HL-60 (cell line): ENCODE results near the gene ABHD3.
"Not testable (repeated sequence)": the region's sequence is repeated elsewhere in the genome, so short reads cannot be mapped to it uniquely, and the experiment has no call there.

Experiments
- DNase-seq, 2 experiments: peaks; one replicate each; pipeline ENCODE4 v3.0.0-alpha.2; 2010 to 2020; ENCODE audit warnings: low read depth in 1 of 2, low spot score in 1 of 2
- H3K27ac ChIP-seq: fragments of 250-450 bp; sonication (Bioruptor Pico); replicated peaks from 2 replicates; pipeline ENCODE4 v1.5.1; 2020; ENCODE audit warnings: mild to moderate bottlenecking, moderate library complexity
- H3K27me3 ChIP-seq: fragments of 250-450 bp; sonication (Bioruptor Pico); 2 replicates; pipeline ENCODE4 v1.5.1; 2021; ENCODE audit warnings: mild to moderate bottlenecking, moderate library complexity; ENCODE audit not compliant: insufficient read depth, poor library complexity, severe bottlenecking
- H3K4me3 ChIP-seq: replicated peaks from 2 replicates; pipeline ENCODE4 v1.5.1; 2011; ENCODE audit warnings: mild to moderate bottlenecking, control low read depth, low read length; ENCODE audit not compliant: insufficient read depth
- GABPA ChIP-seq: IDR thresholded peaks from 2 replicates; pipeline ENCODE4 v1.6.1; 2012; ENCODE audit warnings: low read depth
- POLR2AphosphoS5 ChIP-seq: IDR thresholded peaks from 2 replicates; pipeline ENCODE4 v1.6.1; 2012; ENCODE audit warnings: low read depth
- SPI1 ChIP-seq: IDR thresholded peaks from 2 replicates; pipeline ENCODE4 v1.6.1; 2012; ENCODE audit warnings: low read depth, mild to moderate bottlenecking, borderline replicate concordance
- TF ChIP-seq, protein P1 (sequence below): IDR thresholded peaks from one replicate; pipeline ENCODE4 v1.5.1; 2011; ENCODE audit warnings: low read length, control low read depth, inconsistent platforms; ENCODE audit not compliant: insufficient read depth
- TF ChIP-seq, protein P2 (sequence below): IDR thresholded peaks from 2 replicates; pipeline ENCODE4 v1.6.1; 2012; ENCODE audit warnings: low read depth; ENCODE audit not compliant: insufficient replicate concordance

The ABHD3 gene

DNA sequence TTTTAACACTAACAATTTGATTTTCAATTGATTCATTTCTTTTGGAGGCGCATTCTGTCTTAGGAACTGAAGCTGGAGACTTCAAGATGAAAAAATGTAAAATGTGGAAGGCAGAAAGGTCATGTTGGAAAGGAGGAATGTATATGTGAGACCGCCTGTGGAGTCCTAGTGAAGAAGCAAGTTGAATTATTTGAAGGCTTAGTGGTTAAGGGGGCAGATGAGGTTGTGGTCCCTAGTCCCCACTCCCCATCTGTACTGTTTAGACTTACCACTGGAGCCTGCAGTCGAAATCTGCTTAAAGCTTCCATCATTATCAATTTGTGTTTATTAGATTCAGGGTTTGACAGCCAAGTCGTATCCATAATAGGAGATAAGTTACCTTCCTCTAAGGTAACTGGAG is 20.6 kb upstream of the ABHD3 start:
- no peak for TF ChIP-seq GABPA
- TF ChIP-seq SPI1, result no peak
- TF ChIP-seq, protein P1, sequence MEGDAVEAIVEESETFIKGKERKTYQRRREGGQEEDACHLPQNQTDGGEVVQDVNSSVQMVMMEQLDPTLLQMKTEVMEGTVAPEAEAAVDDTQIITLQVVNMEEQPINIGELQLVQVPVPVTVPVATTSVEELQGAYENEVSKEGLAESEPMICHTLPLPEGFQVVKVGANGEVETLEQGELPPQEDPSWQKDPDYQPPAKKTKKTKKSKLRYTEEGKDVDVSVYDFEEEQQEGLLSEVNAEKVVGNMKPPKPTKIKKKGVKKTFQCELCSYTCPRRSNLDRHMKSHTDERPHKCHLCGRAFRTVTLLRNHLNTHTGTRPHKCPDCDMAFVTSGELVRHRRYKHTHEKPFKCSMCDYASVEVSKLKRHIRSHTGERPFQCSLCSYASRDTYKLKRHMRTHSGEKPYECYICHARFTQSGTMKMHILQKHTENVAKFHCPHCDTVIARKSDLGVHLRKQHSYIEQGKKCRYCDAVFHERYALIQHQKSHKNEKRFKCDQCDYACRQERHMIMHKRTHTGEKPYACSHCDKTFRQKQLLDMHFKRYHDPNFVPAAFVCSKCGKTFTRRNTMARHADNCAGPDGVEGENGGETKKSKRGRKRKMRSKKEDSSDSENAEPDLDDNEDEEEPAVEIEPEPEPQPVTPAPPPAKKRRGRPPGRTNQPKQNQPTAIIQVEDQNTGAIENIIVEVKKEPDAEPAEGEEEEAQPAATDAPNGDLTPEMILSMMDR, result no peak
- no peak for TF ChIP-seq POLR2AphosphoS5
- TF ChIP-seq, protein P2, sequence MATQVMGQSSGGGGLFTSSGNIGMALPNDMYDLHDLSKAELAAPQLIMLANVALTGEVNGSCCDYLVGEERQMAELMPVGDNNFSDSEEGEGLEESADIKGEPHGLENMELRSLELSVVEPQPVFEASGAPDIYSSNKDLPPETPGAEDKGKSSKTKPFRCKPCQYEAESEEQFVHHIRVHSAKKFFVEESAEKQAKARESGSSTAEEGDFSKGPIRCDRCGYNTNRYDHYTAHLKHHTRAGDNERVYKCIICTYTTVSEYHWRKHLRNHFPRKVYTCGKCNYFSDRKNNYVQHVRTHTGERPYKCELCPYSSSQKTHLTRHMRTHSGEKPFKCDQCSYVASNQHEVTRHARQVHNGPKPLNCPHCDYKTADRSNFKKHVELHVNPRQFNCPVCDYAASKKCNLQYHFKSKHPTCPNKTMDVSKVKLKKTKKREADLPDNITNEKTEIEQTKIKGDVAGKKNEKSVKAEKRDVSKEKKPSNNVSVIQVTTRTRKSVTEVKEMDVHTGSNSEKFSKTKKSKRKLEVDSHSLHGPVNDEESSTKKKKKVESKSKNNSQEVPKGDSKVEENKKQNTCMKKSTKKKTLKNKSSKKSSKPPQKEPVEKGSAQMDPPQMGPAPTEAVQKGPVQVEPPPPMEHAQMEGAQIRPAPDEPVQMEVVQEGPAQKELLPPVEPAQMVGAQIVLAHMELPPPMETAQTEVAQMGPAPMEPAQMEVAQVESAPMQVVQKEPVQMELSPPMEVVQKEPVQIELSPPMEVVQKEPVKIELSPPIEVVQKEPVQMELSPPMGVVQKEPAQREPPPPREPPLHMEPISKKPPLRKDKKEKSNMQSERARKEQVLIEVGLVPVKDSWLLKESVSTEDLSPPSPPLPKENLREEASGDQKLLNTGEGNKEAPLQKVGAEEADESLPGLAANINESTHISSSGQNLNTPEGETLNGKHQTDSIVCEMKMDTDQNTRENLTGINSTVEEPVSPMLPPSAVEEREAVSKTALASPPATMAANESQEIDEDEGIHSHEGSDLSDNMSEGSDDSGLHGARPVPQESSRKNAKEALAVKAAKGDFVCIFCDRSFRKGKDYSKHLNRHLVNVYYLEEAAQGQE, result no peak
- no peak for DNase-seq
- H3K27me3 ChIP-seq, result no peaks in the 10 kb centered on the region

DNA sequence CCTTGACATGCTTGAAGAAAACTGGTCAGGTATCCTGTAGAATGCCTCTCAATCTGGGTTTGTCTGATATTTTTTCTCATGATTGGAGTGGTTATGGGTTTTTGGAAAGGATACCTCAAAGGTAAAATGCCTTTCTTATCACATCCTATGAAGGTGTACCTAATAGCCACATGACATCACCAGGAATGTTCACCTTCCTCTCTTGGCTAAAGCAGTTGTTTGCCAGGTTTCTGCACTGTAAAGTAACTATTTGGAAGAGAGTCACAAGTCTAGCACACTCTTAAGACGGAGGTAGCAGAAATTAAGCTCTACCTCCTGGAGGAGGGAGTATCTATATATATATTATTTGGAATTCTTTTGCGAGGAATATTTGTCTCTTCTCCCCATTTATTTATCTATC is 18.1 kb upstream of the ABHD3 start:
- TF ChIP-seq, protein P1, result no peak
- TF ChIP-seq SPI1, result no peak
- TF ChIP-seq POLR2AphosphoS5, result no peak
- TF ChIP-seq, protein P2, result no peak
- TF ChIP-seq GABPA, result no peak
- Histone ChIP-seq H3K4me3 (no peak overlapping the region), H3K27me3 (no peaks in the 10 kb centered on the region), H3K27ac (no peak overlapping the region)
- DNase-seq, result no peak

More for the DNA sequence above, 20.6 kb upstream of the ABHD3 start:
- Histone ChIP-seq H3K4me3 (no peak overlapping the region), H3K27ac (no peak overlapping the region)

DNA sequence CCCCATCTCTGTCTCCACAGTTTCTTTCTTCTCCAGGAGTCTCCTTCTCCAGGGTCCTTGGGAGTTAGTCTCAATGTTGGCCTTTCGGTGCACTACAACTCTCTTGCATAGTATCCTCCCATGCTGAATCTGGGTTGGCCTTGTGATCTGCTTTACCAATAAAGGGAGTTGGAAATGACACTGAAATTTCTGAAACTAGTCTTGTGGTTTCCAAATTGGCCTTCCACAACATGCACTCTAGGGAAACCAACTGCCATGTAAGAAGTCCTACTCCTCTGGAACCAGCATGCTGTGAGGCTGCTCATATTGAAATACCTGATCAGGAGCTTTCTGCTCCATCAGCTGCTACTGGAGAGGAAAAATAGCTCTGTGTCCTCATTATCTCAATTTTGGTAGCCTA is 9.9 kb upstream of the ABHD3 start:
- TF ChIP-seq GABPA (no peak), POLR2AphosphoS5 (no peak), SPI1 (no peak)
- TF ChIP-seq, protein P2, result no peak
- TF ChIP-seq, protein P1, result no peak
- DNase-seq, result no peak
- Histone ChIP-seq H3K4me3 (no peak overlapping the region), H3K27ac (no peak overlapping the region), H3K27me3 (no peaks in the 10 kb centered on the region)

DNA sequence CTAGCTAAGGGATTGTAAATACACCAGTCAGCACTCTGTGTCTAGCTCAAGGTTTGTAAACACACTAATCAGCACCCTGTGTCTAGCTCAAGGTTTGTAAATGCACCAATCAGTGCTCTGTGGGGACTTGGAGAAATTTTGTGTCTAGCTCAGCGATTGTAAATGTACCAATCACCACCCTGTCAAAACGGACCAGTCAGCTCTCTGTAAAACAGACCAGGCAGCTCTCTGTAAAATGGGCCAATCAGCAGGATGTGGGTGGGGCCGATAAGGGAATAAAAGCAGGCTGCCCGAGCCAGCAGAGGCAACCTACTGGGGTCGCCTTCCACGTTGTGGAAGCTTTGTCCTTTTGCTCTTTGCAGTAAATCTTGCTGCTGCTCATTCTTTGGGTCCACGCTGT is 2.6 kb upstream of the ABHD3 start:
- not testable (repeated sequence) for DNase-seq, H3K27ac ChIP-seq, H3K27me3 ChIP-seq, H3K4me3 ChIP-seq
